H1 (cell line): ENCODE measurements around the gene SLC34A1. TPM values are rescaled to one million over a fixed set of nuclear protein-coding genes. Genes with fewer than 3 reads are reported as not detected.

Source experiments
- CTCF ChIA-PET: fragments of 300-600 bp; sonication (Branson Sonifier 250); formaldehyde crosslinking; loops from one replicate; lab custom pipeline; 2021; ENCODE audit not compliant: partially characterized antibody; lab: Charles Lee
- POLR2A ChIA-PET: fragments of 300-600 bp; sonication (Branson Sonifier 250); formaldehyde crosslinking; loops from one replicate; lab custom pipeline; 2021; ENCODE audit warnings: inconsistent platforms; ENCODE audit not compliant: partially characterized antibody; lab: Charles Lee
- DNase-seq, 2 experiments: peaks; one replicate each; pipeline versions ENCODE4 v3.0.0 to v3.0.0-alpha.2; 2010 to 2022; ENCODE audit warnings: low spot score in 2 of 2, low read depth in 1 of 2, mixed read lengths in 1 of 2
- FAIRE-seq: peaks from 2 replicates; lab custom pipeline; 2011; peaks lifted over from hg19 to GRCh38; lab: Jason Lieb, UNC
- H2AFZ ChIP-seq: 2 replicates; pipeline ENCODE4 v1.8.1; 2012; ENCODE audit warnings: low read length, inconsistent platforms
- H2AK5ac ChIP-seq: 2 replicates; pipeline ENCODE4 v1.6.1; 2013; ENCODE audit warnings: low read depth, low read length
- H2BK120ac ChIP-seq: replicated peaks from 2 replicates; pipeline ENCODE3; 2013; ENCODE audit warnings: low read depth, low read length, inconsistent platforms
- H2BK12ac ChIP-seq: 2 replicates; pipeline ENCODE4 v1.6.1; 2013; ENCODE audit warnings: low read depth, low read length
- H2BK15ac ChIP-seq: 2 replicates; pipeline ENCODE4 v1.6.1; 2013; ENCODE audit warnings: low read length
- H2BK20ac ChIP-seq: 2 replicates; pipeline ENCODE4 v1.6.1; 2013; ENCODE audit warnings: low read length
- H2BK5ac ChIP-seq: 2 replicates; pipeline ENCODE4 v1.6.1; 2013; ENCODE audit warnings: low read depth, low read length
- H3K14ac ChIP-seq: 2 replicates; pipeline ENCODE4 v1.6.1; 2013; ENCODE audit warnings: inconsistent platforms; ENCODE audit not compliant: insufficient read length
- H3K18ac ChIP-seq: 2 replicates; pipeline ENCODE4 v1.6.1; 2013; ENCODE audit warnings: low read length; ENCODE audit errors: extremely low read depth
- H3K23ac ChIP-seq: 2 replicates; pipeline ENCODE4 v1.6.1; 2013; ENCODE audit warnings: inconsistent platforms; ENCODE audit not compliant: insufficient read length
- H3K23me2 ChIP-seq: 2 replicates; pipeline ENCODE4 v1.6.1; 2013; ENCODE audit warnings: low read depth, low read length
- H3K27ac ChIP-seq: 2 replicates; pipeline ENCODE4 v1.6.1; 2011; ENCODE audit warnings: low read depth, low read length, inconsistent platforms
- H3K27me3 ChIP-seq, 4 experiments: replicated peaks in 1 of 4; 1 replicate in 1 of 4; 2 replicates in 3 of 4; pipeline versions ENCODE4 v1.6.1 to v1.8.1; 2011 to 2013; ENCODE audit warnings: low read length in 3 of 4, mild to moderate bottlenecking in 3 of 4, inconsistent platforms in 2 of 4, mixed read lengths in 2 of 4, moderate library complexity in 1 of 4; ENCODE audit not compliant: control insufficient read depth in 3 of 4, insufficient read depth in 3 of 4; ENCODE audit errors: extremely low read depth in 1 of 4
- H3K36me3 ChIP-seq, 4 experiments: 2 replicates each; pipeline versions ENCODE4 v1.6.1 to v1.8.1; 2011 to 2013; ENCODE audit warnings: mild to moderate bottlenecking in 4 of 4, low read length in 3 of 4, moderate library complexity in 2 of 4, control low read depth in 1 of 4, inconsistent platforms in 1 of 4; ENCODE audit not compliant: insufficient read depth in 4 of 4, control insufficient read depth in 2 of 4
- H3K4ac ChIP-seq: replicated peaks from 2 replicates; pipeline ENCODE3; 2013; ENCODE audit warnings: low read length, low read depth, mixed read lengths, inconsistent platforms; ENCODE audit not compliant: insufficient read length
- H3K4me1 ChIP-seq, 4 experiments: replicated peaks in 1 of 4; 1 replicate in 1 of 4; 2 replicates in 3 of 4; pipeline versions ENCODE4 v1.6.1 to v1.8.1; 2011 to 2013; ENCODE audit warnings: low read length in 3 of 4, inconsistent platforms in 2 of 4, mixed read lengths in 1 of 4; ENCODE audit not compliant: insufficient read depth in 4 of 4, control insufficient read depth in 3 of 4
- H3K4me2 ChIP-seq, 2 experiments: 2 replicates each; pipeline versions ENCODE4 v1.6.1 to v1.8.1; 2011 to 2013; ENCODE audit warnings: low read depth in 2 of 2, low read length in 2 of 2, control low read depth in 1 of 2, inconsistent platforms in 1 of 2, mild to moderate bottlenecking in 1 of 2; ENCODE audit not compliant: insufficient read depth in 1 of 2
- H3K4me3 ChIP-seq, 4 experiments: fragments of 200-600, 300-600 bp in 1 of 4; sonication (generic), shearing (Covaris generic), sonication (Bioruptor Twin) in 1 of 4; 2 replicates each; pipeline versions ENCODE4 v1.5.1 to v1.8.1; 2011 to 2016; ENCODE audit warnings: low read length in 4 of 4, low read depth in 3 of 4, control low read depth in 2 of 4, inconsistent platforms in 2 of 4, mild to moderate bottlenecking in 2 of 4, mixed read lengths in 1 of 4, moderate library complexity in 1 of 4; ENCODE audit not compliant: insufficient read depth in 2 of 4; ENCODE audit errors: extremely low read depth in 1 of 4
- H3K56ac ChIP-seq: replicated peaks from 2 replicates; pipeline ENCODE3; 2013; ENCODE audit warnings: low read depth, mild to moderate bottlenecking, mixed read lengths, low read length, inconsistent platforms; ENCODE audit not compliant: insufficient read length
- H3K79me1 ChIP-seq: 2 replicates; pipeline ENCODE4 v1.6.1; 2013; ENCODE audit warnings: low read depth, low read length, control low read depth
- H3K79me2 ChIP-seq, 2 experiments: 2 replicates each; pipeline versions ENCODE4 v1.6.1 to v1.8.1; 2012 to 2013; ENCODE audit warnings: low read length in 2 of 2, mild to moderate bottlenecking in 2 of 2, inconsistent platforms in 1 of 2; ENCODE audit not compliant: insufficient read depth in 2 of 2, control insufficient read depth in 1 of 2
- H3K9ac ChIP-seq, 4 experiments: replicated peaks in 1 of 4; 1 replicate in 1 of 4; 2 replicates in 3 of 4; pipeline versions ENCODE4 v1.6.1 to v1.8.1; 2011 to 2013; ENCODE audit warnings: low read depth in 3 of 4, low read length in 3 of 4, control low read depth in 2 of 4, mild to moderate bottlenecking in 2 of 4, moderate library complexity in 2 of 4, inconsistent platforms in 1 of 4; ENCODE audit errors: extremely low read depth in 1 of 4
- H3K9me3 ChIP-seq, 2 experiments: 2 replicates each; pipeline versions ENCODE4 v1.6.1 to v1.8.1; 2012 to 2013; ENCODE audit warnings: mild to moderate bottlenecking in 2 of 2, moderate library complexity in 2 of 2, control low read depth in 1 of 2, inconsistent platforms in 1 of 2, low read depth in 1 of 2, low read length in 1 of 2, mixed read lengths in 1 of 2; ENCODE audit not compliant: insufficient read depth in 2 of 2
- H4K20me1 ChIP-seq, 2 experiments: replicated peaks in 1 of 2; 2 replicates each; pipeline versions ENCODE3 to v1.8.1; 2011 to 2013; ENCODE audit warnings: inconsistent platforms in 2 of 2, low read length in 2 of 2, mild to moderate bottlenecking in 1 of 2; ENCODE audit not compliant: insufficient read depth in 2 of 2, control insufficient read depth in 1 of 2
- H4K5ac ChIP-seq: 2 replicates; pipeline ENCODE4 v1.6.1; 2013; ENCODE audit warnings: low read length, low read depth, mixed read lengths, inconsistent platforms; ENCODE audit not compliant: insufficient read length
- H4K8ac ChIP-seq: 2 replicates; pipeline ENCODE4 v1.8.0; 2013; ENCODE audit warnings: mild to moderate bottlenecking, moderate library complexity, low read length, inconsistent platforms; ENCODE audit not compliant: insufficient read depth; ENCODE audit errors: extremely low read depth
- H4K91ac ChIP-seq: replicated peaks from 2 replicates; pipeline ENCODE3; 2013; ENCODE audit warnings: low read length, mixed read lengths, inconsistent platforms; ENCODE audit not compliant: insufficient read length
- PHF8 ChIP-seq: fragments of 200-600 bp; sonication (generic); conservative IDR thresholded peaks from 2 replicates; pipeline ENCODE4 v1.7.1; 2012; ENCODE audit warnings: low read depth, mild to moderate bottlenecking, inconsistent platforms, low read length, moderate library complexity
- SIN3A ChIP-seq, 2 experiments: IDR thresholded peaks in 1 of 2; conservative IDR thresholded peaks in 1 of 2; 2 replicates each; pipeline ENCODE4 v1.6.1; 2011 to 2012; ENCODE audit warnings: low read length in 2 of 2, improper control_type of control experiment in 1 of 2, low read depth in 1 of 2, mild to moderate bottlenecking in 1 of 2
- WGBS, 2 experiments: shearing (Covaris generic) in 1 of 2; methylation state at CpG; one replicate each; pipeline versions ENCODE4 v1.1.6 to v1.1.7; 2013 to 2015; ENCODE audit warnings: low lambda C conversion rate in 2 of 2, mixed read lengths in 2 of 2, inconsistent platforms in 1 of 2, low coverage in 1 of 2, missing lambda C conversion rate in 1 of 2; ENCODE audit not compliant: insufficient replicate concordance in 2 of 2, insufficient coverage in 1 of 2, insufficient read length in 1 of 2; ENCODE audit errors: extremely low coverage in 1 of 2, missing lambda C conversion rate in 1 of 2; 5-methylcytosine and 5-hydroxymethylcytosine counted together
- polyA plus RNA-seq, 7 experiments: library from polyadenylated mRNA; depleted of rRNA in 3 of 7; stranded (reverse) in 5 of 7; unstranded in 2 of 7; fragments of >200 nt in 5 of 7; fragments of 200-250 nt in 2 of 7; gene quantifications; 1 replicate in 5 of 7; 2 replicates in 1 of 7; 4 replicates in 1 of 7; pipeline versions ENCODE4 v1.2.1 to v1.2.3, GENCODE V29; 2011 to 2013; ENCODE audit warnings: missing spikeins in 2 of 7, mixed read lengths in 2 of 7
- total RNA-seq: library from RNA; stranded (reverse); fragmentation: NEBNext Ultra II Directional; extraction: Animal tissue kit (Norgen Biotek cat#: 25700); gene quantifications from 2 replicates; pipeline ENCODE4 v1.2.1, GENCODE V29; 2021

The SLC34A1 gene
- total and polyA plus RNA-seq, 2 of the 8 experiments (the other 6 are each of a cell fraction or from before 2014, with no cell fraction given), result not detected

DNA sequence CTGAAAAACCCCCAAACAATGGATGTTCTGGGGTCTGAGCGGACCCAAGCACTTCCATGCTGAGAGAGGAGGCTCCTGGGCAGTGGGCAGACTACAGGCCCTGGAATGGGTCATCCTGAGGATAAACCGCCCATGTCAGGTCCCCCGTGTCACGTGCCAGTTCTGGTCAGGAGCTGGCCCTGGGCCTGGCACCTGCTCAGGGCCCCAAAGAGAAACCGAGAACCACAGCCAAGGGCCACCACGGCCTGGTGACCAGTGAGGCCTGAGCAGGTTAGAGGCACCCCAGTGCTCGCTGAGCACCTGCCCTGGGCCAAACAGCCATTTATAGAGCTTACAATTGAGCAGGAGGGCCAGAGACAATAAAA is 48.6 kb upstream of the SLC34A1 start:
- WGBS, 2 experiments, result 88% methylated on average over 7 of the region's 7 CpGs; no CpG with 5 or more reads in 1 of the 2 experiments
- no peak overlapping the region for H2BK15ac ChIP-seq
- POLR2A ChIA-PET, result interaction anchor here (0.6 to 2.0 kb wide), 7 partner anchors 8 to 203 kb away, joined by 3 to 7 read pairs (median 4); partner anchors contain the start of gene LMAN2
- no peaks in the 10 kb centered on the region for H3K23me2 ChIP-seq
- CTCF ChIA-PET, result interaction anchor here (0.9 to 10.3 kb wide), 13 partner anchors 9 to 104 kb away, joined by 3 to 100 read pairs (median 4); partner anchors contain the start of gene RGS14
- no peak overlapping the region for H4K91ac ChIP-seq
- no peak overlapping the region for H3K23ac ChIP-seq
- H4K8ac ChIP-seq, result no peak overlapping the region
- H2BK12ac ChIP-seq, result no peak overlapping the region
- no peaks in the 10 kb centered on the region for H3K27me3 ChIP-seq
- no peak overlapping the region for H3K4ac ChIP-seq
- H3K9ac ChIP-seq, result no peak overlapping the region
- no peak overlapping the region for H3K27ac ChIP-seq
- H3K36me3 ChIP-seq, result peaks cover 22 to 33% (median 32%) of the 10 kb centered on the region in 4 experiments
- H3K14ac ChIP-seq, result no peak overlapping the region
- no peak overlapping the region for H3K4me3 ChIP-seq
- no peak for FAIRE-seq
- no peak overlapping the region for H3K4me2 ChIP-seq
- no peak overlapping the region for H2AK5ac ChIP-seq
- H2BK120ac ChIP-seq, result no peak overlapping the region
- no peak overlapping the region for H4K5ac ChIP-seq
- TF ChIP-seq SIN3A (conservative IDR thresholded peaks at IDR 0.05 in 1 of 2, IDR thresholded peaks at IDR 0.05 in 1 of 2; ENCODE audit: low read depth in 1 of 2, low read length in 2 of 2) (no peak), PHF8 (no peak)
- TF ChIP-seq, all 59 proteins: peak for 0
- Histone ChIP-seq H3K9me3 (no peaks in the 10 kb centered on the region), H3K18ac (no peak overlapping the region), H3K56ac (no peak overlapping the region), H3K4me1 (peaks cover 0 to 5% (median 3%) of the 10 kb centered on the region in 4 experiments; a peak in 4 of 7 replicates), H4K20me1 (peaks cover 0 to 17% of the 10 kb centered on the region in 2 experiments), H2AFZ (no peak overlapping the region), H3K79me2 (peaks cover 3 to 8% of the 10 kb centered on the region in 2 experiments; a peak in 2 of 4 replicates), H2BK20ac (no peak overlapping the region), H3K79me1 (peaks cover 9% of the 10 kb centered on the region), H2BK5ac (no peak overlapping the region)
- no peak for DNase-seq
